Fibroblast of lung (primary cell): Measurements from ENCODE around the gene MTX2.

ENCODE experiments used
- CTCF ChIP-seq, 2 donors: IDR thresholded peaks in 1 of 2; conservative IDR thresholded peaks in 1 of 2; 1 replicate in 1 of 2; 2 replicates in 1 of 2; pipeline ENCODE4 v1.5.1; 2011 to 2012; ENCODE audit warnings: low read length in 2 of 2, control low read depth in 1 of 2, inconsistent platforms in 1 of 2, low read depth in 1 of 2, mild to moderate bottlenecking in 1 of 2
- EZH2 ChIP-seq: IDR thresholded peaks from 2 replicates; pipeline ENCODE4 v1.5.1; 2012; ENCODE audit warnings: low read length, control low read depth, mild to moderate bottlenecking; ENCODE audit errors: missing control alignments

DNA sequence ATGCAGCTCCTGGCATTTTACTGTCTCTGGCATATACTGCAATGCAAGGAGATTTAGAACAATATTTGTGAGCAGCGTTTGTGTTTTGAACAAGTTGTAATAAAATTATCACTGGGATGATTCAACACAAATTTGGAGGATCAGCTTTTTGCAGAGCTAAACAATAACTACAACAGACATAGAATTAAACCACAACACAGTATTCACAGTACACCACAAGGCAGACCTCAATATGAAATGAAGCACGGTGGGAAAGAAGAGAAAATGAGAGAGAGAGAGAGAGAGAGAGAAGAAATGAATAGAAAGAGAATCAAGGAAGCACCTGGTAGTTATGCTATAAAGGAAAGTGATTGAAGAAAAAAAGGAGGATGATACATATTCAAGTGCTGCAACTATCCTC is 41.4 kb upstream of the MTX2 start:
- TF ChIP-seq CTCF (conservative IDR thresholded peaks at IDR 0.05 in 1 of 2, IDR thresholded peaks at IDR 0.05 in 1 of 2; ENCODE audit: low read depth in 1 of 2, low read length in 2 of 2) (no peak), EZH2 (no peak)
